DND-41 (cell line): Measurements from ENCODE around the gene STRA8.

ENCODE experiments used
- EZH2 ChIP-seq: IDR thresholded peaks from 3 replicates; pipeline ENCODE4 v1.6.1; 2012; ENCODE audit warnings: borderline replicate concordance, low read depth, mild to moderate bottlenecking, moderate library complexity, low read length, inconsistent platforms; ENCODE audit not compliant: severe bottlenecking
- TF ChIP-seq, protein P1 (sequence below): IDR thresholded peaks from 2 replicates; pipeline ENCODE4 v1.5.1; 2012; ENCODE audit warnings: borderline replicate concordance, low read length, moderate library complexity, mild to moderate bottlenecking; ENCODE audit not compliant: poor library complexity, severe bottlenecking; ENCODE audit errors: extremely low read depth

DNA sequence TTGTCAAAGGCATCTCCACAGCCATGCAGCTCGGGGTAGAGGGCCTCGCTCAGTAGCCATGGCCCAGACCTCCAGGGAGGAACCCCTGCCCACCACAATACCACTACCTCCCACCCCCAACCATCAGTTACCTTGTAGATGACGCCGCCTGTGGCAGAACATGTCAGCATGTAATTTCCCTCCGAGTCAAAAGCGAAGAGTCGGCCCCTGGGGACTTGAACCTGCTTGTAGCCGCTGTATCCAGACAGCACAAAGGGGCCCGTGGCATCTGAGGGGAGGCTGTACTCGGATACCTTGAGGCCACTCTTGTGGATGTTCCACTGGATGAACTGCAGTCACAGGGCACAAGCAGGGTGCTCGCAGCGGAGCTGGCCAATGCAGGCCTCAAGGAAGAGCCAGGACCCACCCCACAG is 46.8 kb upstream of the STRA8 start:
- TF ChIP-seq, protein P1, sequence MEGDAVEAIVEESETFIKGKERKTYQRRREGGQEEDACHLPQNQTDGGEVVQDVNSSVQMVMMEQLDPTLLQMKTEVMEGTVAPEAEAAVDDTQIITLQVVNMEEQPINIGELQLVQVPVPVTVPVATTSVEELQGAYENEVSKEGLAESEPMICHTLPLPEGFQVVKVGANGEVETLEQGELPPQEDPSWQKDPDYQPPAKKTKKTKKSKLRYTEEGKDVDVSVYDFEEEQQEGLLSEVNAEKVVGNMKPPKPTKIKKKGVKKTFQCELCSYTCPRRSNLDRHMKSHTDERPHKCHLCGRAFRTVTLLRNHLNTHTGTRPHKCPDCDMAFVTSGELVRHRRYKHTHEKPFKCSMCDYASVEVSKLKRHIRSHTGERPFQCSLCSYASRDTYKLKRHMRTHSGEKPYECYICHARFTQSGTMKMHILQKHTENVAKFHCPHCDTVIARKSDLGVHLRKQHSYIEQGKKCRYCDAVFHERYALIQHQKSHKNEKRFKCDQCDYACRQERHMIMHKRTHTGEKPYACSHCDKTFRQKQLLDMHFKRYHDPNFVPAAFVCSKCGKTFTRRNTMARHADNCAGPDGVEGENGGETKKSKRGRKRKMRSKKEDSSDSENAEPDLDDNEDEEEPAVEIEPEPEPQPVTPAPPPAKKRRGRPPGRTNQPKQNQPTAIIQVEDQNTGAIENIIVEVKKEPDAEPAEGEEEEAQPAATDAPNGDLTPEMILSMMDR = no peak
- TF ChIP-seq EZH2 = no peak
